Measurements from ENCODE around the gene OPN4.

The OPN4 gene

GRCh38 chr10:86659721-86660453 is 5.5 kb downstream of the OPN4 start:
- H3K27ac ChIP-seq (ENCODE audit: low read length) = no peak overlapping the region
- no peak overlapping the region for H3K4me2 ChIP-seq (ENCODE audit: low read depth, low read length)

DNA sequence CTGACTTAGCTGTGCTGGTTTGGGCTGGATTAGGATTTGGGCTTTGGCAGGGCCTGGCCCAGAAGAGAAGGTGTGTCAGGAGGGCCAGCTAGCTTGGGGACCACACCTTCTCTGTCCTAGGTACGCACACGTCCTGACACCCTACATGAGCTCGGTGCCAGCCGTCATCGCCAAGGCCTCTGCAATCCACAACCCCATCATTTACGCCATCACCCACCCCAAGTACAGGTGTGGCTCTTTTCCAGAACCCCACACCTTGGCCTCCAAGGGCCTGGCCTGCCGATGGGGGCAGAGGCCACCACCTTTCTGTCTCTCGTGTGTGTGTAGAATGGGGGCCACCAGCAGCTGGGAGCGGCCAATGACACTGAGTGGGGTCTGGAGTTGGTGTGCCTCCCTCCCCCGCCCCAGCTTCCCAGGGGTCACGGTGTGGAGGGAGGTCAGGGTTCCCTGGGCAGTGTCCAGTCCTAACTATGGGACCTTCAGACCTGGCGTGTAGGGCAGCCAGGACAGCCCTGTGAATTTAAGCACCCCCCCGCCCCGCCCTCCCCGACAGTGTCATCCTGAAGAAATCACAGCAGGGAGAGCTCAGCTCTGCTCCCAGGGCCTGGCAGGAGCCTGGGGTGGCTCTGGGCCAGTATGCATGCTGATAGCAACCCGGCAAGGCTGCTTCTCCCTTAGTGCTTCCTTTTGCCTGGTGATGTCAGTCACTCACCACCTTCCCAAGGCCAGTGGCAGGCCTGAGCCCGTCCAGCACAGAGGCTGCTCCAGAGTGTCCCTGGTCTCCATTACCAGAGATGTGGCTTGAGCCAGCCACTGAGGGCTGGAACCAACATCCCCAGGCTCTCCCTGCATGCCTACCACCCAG is 7.0 kb downstream of the OPN4 start:
- Histone ChIP-seq H3K9ac (ENCODE audit: low read length) (no peak overlapping the region), H3K4me2 (ENCODE audit: low read depth, low read length) (no peak overlapping the region), H3K79me2 (ENCODE audit: low read length) (no peaks in the 10 kb centered on the region), H3K9me2 (replicated peaks; ENCODE audit: insufficient read depth, low read length) (no peaks in the 10 kb centered on the region), H3K4me1 (ENCODE audit: low read length) (no peaks in the 10 kb centered on the region), H2AFZ (ENCODE audit: low read length) (no peak overlapping the region), H3F3A (ENCODE audit: insufficient read depth, low read length) (no peaks in the 10 kb centered on the region), H4K20me1 (ENCODE audit: insufficient read depth, low read length) (no peaks in the 10 kb centered on the region), H3K36me3 (replicated peaks; ENCODE audit: insufficient read depth, low read length) (no peaks in the 10 kb centered on the region), H3K9me3 (replicated peaks; ENCODE audit: insufficient read depth, low read length) (no peaks in the 10 kb centered on the region), H3K4me3 (ENCODE audit: low read length) (no peak overlapping the region), H3K27ac (ENCODE audit: low read length) (no peak overlapping the region), H3K27me3 (replicated peaks; ENCODE audit: insufficient read depth, low read length) (peaks cover 32% of the 10 kb centered on the region)
- TF ChIP-seq EZH2phosphoT487 (IDR thresholded peaks at IDR 0.05; ENCODE audit: low read length) = no peak
- TF ChIP-seq, protein P1, sequence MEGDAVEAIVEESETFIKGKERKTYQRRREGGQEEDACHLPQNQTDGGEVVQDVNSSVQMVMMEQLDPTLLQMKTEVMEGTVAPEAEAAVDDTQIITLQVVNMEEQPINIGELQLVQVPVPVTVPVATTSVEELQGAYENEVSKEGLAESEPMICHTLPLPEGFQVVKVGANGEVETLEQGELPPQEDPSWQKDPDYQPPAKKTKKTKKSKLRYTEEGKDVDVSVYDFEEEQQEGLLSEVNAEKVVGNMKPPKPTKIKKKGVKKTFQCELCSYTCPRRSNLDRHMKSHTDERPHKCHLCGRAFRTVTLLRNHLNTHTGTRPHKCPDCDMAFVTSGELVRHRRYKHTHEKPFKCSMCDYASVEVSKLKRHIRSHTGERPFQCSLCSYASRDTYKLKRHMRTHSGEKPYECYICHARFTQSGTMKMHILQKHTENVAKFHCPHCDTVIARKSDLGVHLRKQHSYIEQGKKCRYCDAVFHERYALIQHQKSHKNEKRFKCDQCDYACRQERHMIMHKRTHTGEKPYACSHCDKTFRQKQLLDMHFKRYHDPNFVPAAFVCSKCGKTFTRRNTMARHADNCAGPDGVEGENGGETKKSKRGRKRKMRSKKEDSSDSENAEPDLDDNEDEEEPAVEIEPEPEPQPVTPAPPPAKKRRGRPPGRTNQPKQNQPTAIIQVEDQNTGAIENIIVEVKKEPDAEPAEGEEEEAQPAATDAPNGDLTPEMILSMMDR (IDR thresholded peaks at IDR 0.05; ENCODE audit: low read length) = no peak
- no peak for TF ChIP-seq EZH2 (optimal IDR thresholded peaks at IDR 0.05; ENCODE audit: low read depth, low read length)
- DNase-seq = no peak

More at GRCh38 chr10:86659721-86660453, 5.5 kb downstream of the OPN4 start:
- no peaks in the 10 kb centered on the region for H3K9me3 ChIP-seq (replicated peaks; ENCODE audit: insufficient read depth, low read length)
- H3K9ac ChIP-seq (ENCODE audit: low read length) = no peak overlapping the region
- no peaks in the 10 kb centered on the region for H3K4me1 ChIP-seq (ENCODE audit: low read length)
- DNase-seq = no peak
- H3F3A ChIP-seq (ENCODE audit: insufficient read depth, low read length) = no peaks in the 10 kb centered on the region
- H4K20me1 ChIP-seq (ENCODE audit: insufficient read depth, low read length) = no peaks in the 10 kb centered on the region
- H3K4me3 ChIP-seq (ENCODE audit: low read length) = no peak overlapping the region
- H2AFZ ChIP-seq (ENCODE audit: low read length) = no peak overlapping the region
- H3K27me3 ChIP-seq (replicated peaks; ENCODE audit: insufficient read depth, low read length) = peaks cover 32% of the 10 kb centered on the region
- TF ChIP-seq EZH2 (optimal IDR thresholded peaks at IDR 0.05; ENCODE audit: low read depth, low read length) = no peak
- TF ChIP-seq EZH2phosphoT487 (IDR thresholded peaks at IDR 0.05; ENCODE audit: low read length) = no peak
- TF ChIP-seq, protein P1 (IDR thresholded peaks at IDR 0.05; ENCODE audit: low read length) = no peak
- no peaks in the 10 kb centered on the region for H3K36me3 ChIP-seq (replicated peaks; ENCODE audit: insufficient read depth, low read length)
- no peaks in the 10 kb centered on the region for H3K9me2 ChIP-seq (replicated peaks; ENCODE audit: insufficient read depth, low read length)
- H3K79me2 ChIP-seq (ENCODE audit: low read length) = no peaks in the 10 kb centered on the region

GRCh38 chr10:86662186-86663045 is 8.1 kb downstream of the OPN4 start:
- no peak for DNase-seq
- H4K20me1 ChIP-seq (ENCODE audit: insufficient read depth, low read length) = no peaks in the 10 kb centered on the region
- no peaks in the 10 kb centered on the region for H3K36me3 ChIP-seq (replicated peaks; ENCODE audit: insufficient read depth, low read length)
- no peak overlapping the region for H2AFZ ChIP-seq (ENCODE audit: low read length)
- H3F3A ChIP-seq (ENCODE audit: insufficient read depth, low read length) = no peaks in the 10 kb centered on the region
- no peaks in the 10 kb centered on the region for H3K4me1 ChIP-seq (ENCODE audit: low read length)
- H3K79me2 ChIP-seq (ENCODE audit: low read length) = no peaks in the 10 kb centered on the region
- H3K27ac ChIP-seq (ENCODE audit: low read length) = no peak overlapping the region
- no peak overlapping the region for H3K4me2 ChIP-seq (ENCODE audit: low read depth, low read length)
- H3K9ac ChIP-seq (ENCODE audit: low read length) = no peak overlapping the region
- H3K4me3 ChIP-seq (ENCODE audit: low read length) = no peak overlapping the region
- TF ChIP-seq EZH2 (optimal IDR thresholded peaks at IDR 0.05; ENCODE audit: low read depth, low read length) (no peak), EZH2phosphoT487 (IDR thresholded peaks at IDR 0.05; ENCODE audit: low read length) (no peak)
- TF ChIP-seq, protein P1 (IDR thresholded peaks at IDR 0.05; ENCODE audit: low read length) = no peak
- H3K9me2 ChIP-seq (replicated peaks; ENCODE audit: insufficient read depth, low read length) = no peaks in the 10 kb centered on the region
- H3K27me3 ChIP-seq (replicated peaks; ENCODE audit: insufficient read depth, low read length) = peaks cover 26% of the 10 kb centered on the region
- H3K9me3 ChIP-seq (replicated peaks; ENCODE audit: insufficient read depth, low read length) = no peaks in the 10 kb centered on the region

Data from MM.1S (cell line).